H9 (cell line): ENCODE results near the gene POLR2A. TPM values are rescaled to one million over a fixed set of nuclear protein-coding genes. Genes with fewer than 3 reads are reported as not detected.

Experiments used
- DNase-seq: peaks from one replicate; pipeline ENCODE4 v3.0.0-alpha.2; 2017
- H2AFZ ChIP-seq: one replicate; pipeline ENCODE4 v1.6.1; 2013; ENCODE audit warnings: mild to moderate bottlenecking, low read length, control low read depth, moderate library complexity
- H2AK5ac ChIP-seq: 2 replicates; pipeline ENCODE4 v1.6.1; 2013; ENCODE audit warnings: low read length, control low read depth, mixed read lengths; ENCODE audit not compliant: insufficient read length
- H2BK120ac ChIP-seq: one replicate; pipeline ENCODE4 v1.6.1; 2013; ENCODE audit warnings: low read depth, mild to moderate bottlenecking, low read length, control low read depth, inconsistent platforms; ENCODE audit not compliant: poor library complexity, severe bottlenecking
- H2BK12ac ChIP-seq: 2 replicates; pipeline ENCODE4 v1.6.1; 2013; ENCODE audit warnings: low read length, control low read depth, mixed read lengths, low read depth; ENCODE audit not compliant: insufficient read length
- H2BK15ac ChIP-seq: 2 replicates; pipeline ENCODE4 v1.6.1; 2013; ENCODE audit warnings: low read depth, low read length, control low read depth
- H2BK20ac ChIP-seq: one replicate; pipeline ENCODE4 v1.6.1; 2013; ENCODE audit warnings: low read depth, mild to moderate bottlenecking, low read length, control low read depth, inconsistent platforms; ENCODE audit not compliant: poor library complexity, severe bottlenecking
- H2BK5ac ChIP-seq: 2 replicates; pipeline ENCODE4 v1.6.1; 2013; ENCODE audit warnings: low read length, control low read depth, mixed read lengths; ENCODE audit not compliant: insufficient read length
- H3K14ac ChIP-seq: 2 replicates; pipeline ENCODE4 v1.6.1; 2013; ENCODE audit warnings: low read length, control low read depth; ENCODE audit not compliant: insufficient read depth
- H3K18ac ChIP-seq: 2 replicates; pipeline ENCODE4 v1.6.1; 2013; ENCODE audit warnings: low read depth, mild to moderate bottlenecking, mixed read lengths, low read length, control low read depth; ENCODE audit not compliant: insufficient read length
- H3K23ac ChIP-seq: 2 replicates; pipeline ENCODE4 v1.6.1; 2013; ENCODE audit warnings: low read length, control low read depth, mixed read lengths, low read depth; ENCODE audit not compliant: insufficient read length
- H3K23me2 ChIP-seq: 2 replicates; pipeline ENCODE4 v1.6.1; 2013; ENCODE audit warnings: low read depth, mild to moderate bottlenecking, mixed read lengths, low read length, control low read depth; ENCODE audit not compliant: insufficient read length, poor library complexity, severe bottlenecking
- H3K27ac ChIP-seq: 2 replicates; pipeline ENCODE4 v1.5.1; 2013; ENCODE audit warnings: low read length, control low read depth, mixed read lengths, low read depth; ENCODE audit not compliant: insufficient read length
- H3K27me3 ChIP-seq: 2 replicates; pipeline ENCODE4 v1.6.1; 2013; ENCODE audit warnings: low read length, control low read depth, inconsistent platforms; ENCODE audit not compliant: insufficient read depth
- H3K4ac ChIP-seq: 2 replicates; pipeline ENCODE4 v1.6.1; 2013; ENCODE audit warnings: low read depth, mild to moderate bottlenecking, control low read depth, inconsistent platforms, low read length, moderate library complexity
- H3K4me1 ChIP-seq: 2 replicates; pipeline ENCODE4 v1.6.1; 2013; ENCODE audit warnings: low read length, control low read depth, inconsistent platforms; ENCODE audit not compliant: insufficient read depth
- H3K4me2 ChIP-seq: 2 replicates; pipeline ENCODE4 v1.6.1; 2013; ENCODE audit warnings: low read length, control low read depth, mixed read lengths; ENCODE audit not compliant: insufficient read length, insufficient read depth
- H3K56ac ChIP-seq: 2 replicates; pipeline ENCODE4 v1.6.1; 2013; ENCODE audit warnings: low read depth, mild to moderate bottlenecking, mixed read lengths, low read length, control low read depth; ENCODE audit not compliant: insufficient read length
- H3K79me1 ChIP-seq: 2 replicates; pipeline ENCODE4 v1.6.1; 2013; ENCODE audit warnings: low read depth, mild to moderate bottlenecking, moderate library complexity, low read length, control low read depth, inconsistent platforms; ENCODE audit not compliant: insufficient read depth, poor library complexity, severe bottlenecking
- H3K79me2 ChIP-seq: 2 replicates; pipeline ENCODE4 v1.6.1; 2013; ENCODE audit warnings: low read length, control low read depth, inconsistent platforms; ENCODE audit not compliant: insufficient read depth
- H3K9ac ChIP-seq: 2 replicates; pipeline ENCODE4 v1.6.1; 2013; ENCODE audit warnings: low read length, control low read depth, mixed read lengths; ENCODE audit not compliant: insufficient read length; ENCODE audit errors: extremely low read depth
- H3K9me3 ChIP-seq: one replicate; pipeline ENCODE4 v1.6.1; 2013; ENCODE audit warnings: low read depth, low read length, inconsistent platforms; ENCODE audit not compliant: control insufficient read depth
- H3T11ph ChIP-seq: one replicate; pipeline ENCODE4 v1.6.1; 2013; ENCODE audit warnings: mild to moderate bottlenecking, low read length, control low read depth, inconsistent platforms
- H4K20me1 ChIP-seq: one replicate; pipeline ENCODE4 v1.6.1; 2013; ENCODE audit not compliant: control insufficient read depth, insufficient read length, insufficient read depth
- H4K5ac ChIP-seq: 2 replicates; pipeline ENCODE4 v1.6.1; 2013; ENCODE audit warnings: low read depth, mild to moderate bottlenecking, mixed read lengths, low read length, control low read depth; ENCODE audit not compliant: insufficient read length
- H4K8ac ChIP-seq: replicated peaks from 2 replicates; pipeline ENCODE4 v1.6.1; 2013; ENCODE audit warnings: low read length, control low read depth, mixed read lengths, low read depth; ENCODE audit not compliant: insufficient read length
- H4K91ac ChIP-seq: 2 replicates; pipeline ENCODE4 v1.6.1; 2013; ENCODE audit warnings: low read depth, mild to moderate bottlenecking, moderate library complexity, mixed read lengths, low read length, control low read depth; ENCODE audit not compliant: insufficient read length
- H3K27ac Mint-ChIP-seq, 3 experiments: 2 replicates in 2 of 3; 3 replicates in 1 of 3; pipeline ENCODE4 v1.8.0; 2020 to 2021; ENCODE audit warnings: mixed read lengths in 3 of 3, mild to moderate bottlenecking in 1 of 3, moderate library complexity in 1 of 3
- H3K27me3 Mint-ChIP-seq: 2 replicates; pipeline ENCODE4 v1.8.0; 2021; ENCODE audit warnings: low read depth, mild to moderate bottlenecking, moderate library complexity, mixed read lengths
- H3K36me3 Mint-ChIP-seq, 3 experiments: 2 replicates in 2 of 3; 3 replicates in 1 of 3; pipeline ENCODE4 v1.8.0; 2020 to 2021; ENCODE audit warnings: low read depth in 3 of 3, mixed read lengths in 3 of 3; ENCODE audit not compliant: insufficient read depth in 1 of 3
- H3K4me1 Mint-ChIP-seq, 2 experiments: 2 replicates each; pipeline ENCODE4 v1.8.0; 2020; ENCODE audit warnings: mixed read lengths in 2 of 2
- H3K4me3 Mint-ChIP-seq, 2 experiments: 2 replicates in 1 of 2; 3 replicates in 1 of 2; pipeline ENCODE4 v1.8.0; 2020 to 2021; ENCODE audit warnings: mild to moderate bottlenecking in 2 of 2, mixed read lengths in 2 of 2, moderate library complexity in 1 of 2
- H3K9me3 Mint-ChIP-seq, 2 experiments: 2 replicates in 1 of 2; 3 replicates in 1 of 2; pipeline ENCODE4 v1.8.0; 2020; ENCODE audit warnings: mild to moderate bottlenecking in 2 of 2, mixed read lengths in 2 of 2, moderate library complexity in 1 of 2
- CTCF ChIP-seq: fragments of 200-600 bp; sonication (generic); conservative IDR thresholded peaks from 3 replicates; pipeline ENCODE4 v1.8.0; 2021; ENCODE audit warnings: antibody characterized with exemption, mild to moderate bottlenecking
- WGBS: extraction: QIAGEN DNeasy Blood & Tissue Kit; methylation state at CpG from one replicate; pipeline ENCODE4 v1.1.7; 2013; ENCODE audit warnings: missing lambda C conversion rate, low lambda C conversion rate, mixed read lengths; ENCODE audit not compliant: insufficient read length; ENCODE audit errors: extremely low coverage; 5-methylcytosine and 5-hydroxymethylcytosine counted together
- total RNA-seq: library from RNA; stranded (reverse); gene quantifications from 2 replicates; pipeline ENCODE4 v1.2.1, GENCODE V29; 2021

Gene POLR2A
- total RNA-seq, 1 experiment from 2014 or later: 153 TPM

- Histone ChIP-seq H3K23ac (no peak overlapping the region), H3K79me2 (no peaks in the 10 kb centered on the region), H3T11ph (no peak overlapping the region), H3K4me1 (no peaks in the 10 kb centered on the region; the same call in 1 of the 2 replicates), H2AK5ac (no peak overlapping the region), H3K14ac (peak overlapping the region; percentile 97), H3K4me2 (peak overlapping the region; percentile 60), H3K9ac (peak overlapping the region; percentile 73), H4K20me1 (no peaks in the 10 kb centered on the region), H3K23me2 (peaks cover 36% of the 10 kb centered on the region), H4K8ac (no peak overlapping the region), H2BK15ac (no peak overlapping the region), H3K9me3 (no peaks in the 10 kb centered on the region), H2BK20ac (no peak overlapping the region), H3K79me1 (no peaks in the 10 kb centered on the region), H2BK5ac (no peak overlapping the region), H3K27me3 (peaks cover 7% of the 10 kb centered on the region), H2AFZ (no peak overlapping the region), H2BK12ac (no peak overlapping the region), H3K56ac (no peak overlapping the region), H4K5ac (peak overlapping the region; percentile 53), H4K91ac (no peak overlapping the region), H2BK120ac (no peak overlapping the region), H3K27ac (peak overlapping the region; percentile 1), H3K4ac (no peak overlapping the region), H3K18ac (peak overlapping the region; percentile 98)
- peak overlapping the region; percentile 93 to 98 for H3K4me3 Mint-ChIP-seq
- no peak for TF ChIP-seq CTCF
- DNase-seq: peak; percentile 85
- no CpG with 5 or more reads among the region's 46 CpGs for WGBS
- H3K27ac Mint-ChIP-seq: peak overlapping the region; percentile 97 to 99 (median 99)
- H3K4me1 Mint-ChIP-seq: peaks cover 36 to 44% of the 10 kb centered on the region in 2 experiments
- peaks cover 32% of the 10 kb centered on the region for H3K27me3 Mint-ChIP-seq
- peaks cover 0 to 13% (median 2%) of the 10 kb centered on the region in 3 experiments; a peak in 3 of 7 replicates for H3K36me3 Mint-ChIP-seq
- H3K9me3 Mint-ChIP-seq: no peaks in the 10 kb centered on the region; a peak in 1 of 5 replicates
These were observed 43.9 kb upstream of the POLR2A start for GRCh38 chr17:7440113-7440833.
